H9 (cell line): ENCODE results near the gene TMEM87A. TPM values are rescaled to one million over a fixed set of nuclear protein-coding genes. Genes with fewer than 3 reads are reported as not detected.

Experiments used
- DNase-seq: peaks from one replicate; pipeline ENCODE4 v3.0.0-alpha.2; 2017
- H2AFZ ChIP-seq: one replicate; pipeline ENCODE4 v1.6.1; 2013; ENCODE audit warnings: mild to moderate bottlenecking, low read length, control low read depth, moderate library complexity
- H2AK5ac ChIP-seq: 2 replicates; pipeline ENCODE4 v1.6.1; 2013; ENCODE audit warnings: low read length, control low read depth, mixed read lengths; ENCODE audit not compliant: insufficient read length
- H2BK120ac ChIP-seq: one replicate; pipeline ENCODE4 v1.6.1; 2013; ENCODE audit warnings: low read depth, mild to moderate bottlenecking, low read length, control low read depth, inconsistent platforms; ENCODE audit not compliant: poor library complexity, severe bottlenecking
- H2BK12ac ChIP-seq: 2 replicates; pipeline ENCODE4 v1.6.1; 2013; ENCODE audit warnings: low read length, control low read depth, mixed read lengths, low read depth; ENCODE audit not compliant: insufficient read length
- H2BK15ac ChIP-seq: 2 replicates; pipeline ENCODE4 v1.6.1; 2013; ENCODE audit warnings: low read depth, low read length, control low read depth
- H2BK20ac ChIP-seq: one replicate; pipeline ENCODE4 v1.6.1; 2013; ENCODE audit warnings: low read depth, mild to moderate bottlenecking, low read length, control low read depth, inconsistent platforms; ENCODE audit not compliant: poor library complexity, severe bottlenecking
- H2BK5ac ChIP-seq: 2 replicates; pipeline ENCODE4 v1.6.1; 2013; ENCODE audit warnings: low read length, control low read depth, mixed read lengths; ENCODE audit not compliant: insufficient read length
- H3K14ac ChIP-seq: 2 replicates; pipeline ENCODE4 v1.6.1; 2013; ENCODE audit warnings: low read length, control low read depth; ENCODE audit not compliant: insufficient read depth
- H3K18ac ChIP-seq: 2 replicates; pipeline ENCODE4 v1.6.1; 2013; ENCODE audit warnings: low read depth, mild to moderate bottlenecking, mixed read lengths, low read length, control low read depth; ENCODE audit not compliant: insufficient read length
- H3K23ac ChIP-seq: 2 replicates; pipeline ENCODE4 v1.6.1; 2013; ENCODE audit warnings: low read length, control low read depth, mixed read lengths, low read depth; ENCODE audit not compliant: insufficient read length
- H3K23me2 ChIP-seq: 2 replicates; pipeline ENCODE4 v1.6.1; 2013; ENCODE audit warnings: low read depth, mild to moderate bottlenecking, mixed read lengths, low read length, control low read depth; ENCODE audit not compliant: insufficient read length, poor library complexity, severe bottlenecking
- H3K27ac ChIP-seq: 2 replicates; pipeline ENCODE4 v1.5.1; 2013; ENCODE audit warnings: low read length, control low read depth, mixed read lengths, low read depth; ENCODE audit not compliant: insufficient read length
- H3K27me3 ChIP-seq: 2 replicates; pipeline ENCODE4 v1.6.1; 2013; ENCODE audit warnings: low read length, control low read depth, inconsistent platforms; ENCODE audit not compliant: insufficient read depth
- H3K4ac ChIP-seq: 2 replicates; pipeline ENCODE4 v1.6.1; 2013; ENCODE audit warnings: low read depth, mild to moderate bottlenecking, control low read depth, inconsistent platforms, low read length, moderate library complexity
- H3K4me1 ChIP-seq: 2 replicates; pipeline ENCODE4 v1.6.1; 2013; ENCODE audit warnings: low read length, control low read depth, inconsistent platforms; ENCODE audit not compliant: insufficient read depth
- H3K4me2 ChIP-seq: 2 replicates; pipeline ENCODE4 v1.6.1; 2013; ENCODE audit warnings: low read length, control low read depth, mixed read lengths; ENCODE audit not compliant: insufficient read length, insufficient read depth
- H3K56ac ChIP-seq: 2 replicates; pipeline ENCODE4 v1.6.1; 2013; ENCODE audit warnings: low read depth, mild to moderate bottlenecking, mixed read lengths, low read length, control low read depth; ENCODE audit not compliant: insufficient read length
- H3K79me1 ChIP-seq: 2 replicates; pipeline ENCODE4 v1.6.1; 2013; ENCODE audit warnings: low read depth, mild to moderate bottlenecking, moderate library complexity, low read length, control low read depth, inconsistent platforms; ENCODE audit not compliant: insufficient read depth, poor library complexity, severe bottlenecking
- H3K79me2 ChIP-seq: 2 replicates; pipeline ENCODE4 v1.6.1; 2013; ENCODE audit warnings: low read length, control low read depth, inconsistent platforms; ENCODE audit not compliant: insufficient read depth
- H3K9ac ChIP-seq: 2 replicates; pipeline ENCODE4 v1.6.1; 2013; ENCODE audit warnings: low read length, control low read depth, mixed read lengths; ENCODE audit not compliant: insufficient read length; ENCODE audit errors: extremely low read depth
- H3K9me3 ChIP-seq: one replicate; pipeline ENCODE4 v1.6.1; 2013; ENCODE audit warnings: low read depth, low read length, inconsistent platforms; ENCODE audit not compliant: control insufficient read depth
- H3T11ph ChIP-seq: one replicate; pipeline ENCODE4 v1.6.1; 2013; ENCODE audit warnings: mild to moderate bottlenecking, low read length, control low read depth, inconsistent platforms
- H4K20me1 ChIP-seq: one replicate; pipeline ENCODE4 v1.6.1; 2013; ENCODE audit not compliant: control insufficient read depth, insufficient read length, insufficient read depth
- H4K5ac ChIP-seq: 2 replicates; pipeline ENCODE4 v1.6.1; 2013; ENCODE audit warnings: low read depth, mild to moderate bottlenecking, mixed read lengths, low read length, control low read depth; ENCODE audit not compliant: insufficient read length
- H4K8ac ChIP-seq: replicated peaks from 2 replicates; pipeline ENCODE4 v1.6.1; 2013; ENCODE audit warnings: low read length, control low read depth, mixed read lengths, low read depth; ENCODE audit not compliant: insufficient read length
- H4K91ac ChIP-seq: 2 replicates; pipeline ENCODE4 v1.6.1; 2013; ENCODE audit warnings: low read depth, mild to moderate bottlenecking, moderate library complexity, mixed read lengths, low read length, control low read depth; ENCODE audit not compliant: insufficient read length
- H3K27ac Mint-ChIP-seq, 3 experiments: 2 replicates in 2 of 3; 3 replicates in 1 of 3; pipeline ENCODE4 v1.8.0; 2020 to 2021; ENCODE audit warnings: mixed read lengths in 3 of 3, mild to moderate bottlenecking in 1 of 3, moderate library complexity in 1 of 3
- H3K27me3 Mint-ChIP-seq: 2 replicates; pipeline ENCODE4 v1.8.0; 2021; ENCODE audit warnings: low read depth, mild to moderate bottlenecking, moderate library complexity, mixed read lengths
- H3K36me3 Mint-ChIP-seq, 3 experiments: 2 replicates in 2 of 3; 3 replicates in 1 of 3; pipeline ENCODE4 v1.8.0; 2020 to 2021; ENCODE audit warnings: low read depth in 3 of 3, mixed read lengths in 3 of 3; ENCODE audit not compliant: insufficient read depth in 1 of 3
- H3K4me1 Mint-ChIP-seq, 2 experiments: 2 replicates each; pipeline ENCODE4 v1.8.0; 2020; ENCODE audit warnings: mixed read lengths in 2 of 2
- H3K4me3 Mint-ChIP-seq, 2 experiments: 2 replicates in 1 of 2; 3 replicates in 1 of 2; pipeline ENCODE4 v1.8.0; 2020 to 2021; ENCODE audit warnings: mild to moderate bottlenecking in 2 of 2, mixed read lengths in 2 of 2, moderate library complexity in 1 of 2
- H3K9me3 Mint-ChIP-seq, 2 experiments: 2 replicates in 1 of 2; 3 replicates in 1 of 2; pipeline ENCODE4 v1.8.0; 2020; ENCODE audit warnings: mild to moderate bottlenecking in 2 of 2, mixed read lengths in 2 of 2, moderate library complexity in 1 of 2
- WGBS: extraction: QIAGEN DNeasy Blood & Tissue Kit; methylation state at CpG from one replicate; pipeline ENCODE4 v1.1.7; 2013; ENCODE audit warnings: missing lambda C conversion rate, low lambda C conversion rate, mixed read lengths; ENCODE audit not compliant: insufficient read length; ENCODE audit errors: extremely low coverage; 5-methylcytosine and 5-hydroxymethylcytosine counted together
- total RNA-seq: library from RNA; stranded (reverse); gene quantifications from 2 replicates; pipeline ENCODE4 v1.2.1, GENCODE V29; 2021
- TF ChIP-seq, protein P1 (sequence below): fragments of 200-600 bp; sonication (generic); conservative IDR thresholded peaks from 3 replicates; pipeline ENCODE4 v1.8.0; 2021; ENCODE audit warnings: antibody characterized with exemption, mild to moderate bottlenecking

TMEM87A gene
- total RNA-seq, 1 experiment from 2014 or later = 46.7 TPM

GRCh38 chr15:42273900-42274701 lies 868 bp upstream of the TMEM87A start:
- Mint-ChIP-seq H3K9me3 (no peaks in the 10 kb centered on the region), H3K27me3 (no peaks in the 10 kb centered on the region), H3K4me1 (peaks cover 34% of the 10 kb centered on the region in 2 experiments), H3K27ac (peak overlapping the region; percentile 97 to 100 (median 100)), H3K4me3 (peak overlapping the region; percentile 99), H3K36me3 (peaks cover 0 to 15% (median 14%) of the 10 kb centered on the region in 3 experiments; a peak in 5 of 7 replicates)
- Histone ChIP-seq H3K4ac (peak overlapping the region; percentile 61), H2BK120ac (no peak overlapping the region), H4K91ac (no peak overlapping the region), H4K8ac (no peak overlapping the region), H2BK5ac (no peak overlapping the region), H3K4me2 (peak overlapping the region; percentile 90), H3K27me3 (no peaks in the 10 kb centered on the region), H3K4me1 (peaks cover 5% of the 10 kb centered on the region; the same call in 1 of the 2 replicates), H3K14ac (peak overlapping the region; percentile 42; the same call in 1 of the 2 replicates), H3K9me3 (no peaks in the 10 kb centered on the region), H3K23ac (no peak overlapping the region), H3K56ac (no peak overlapping the region), H3K79me1 (no peaks in the 10 kb centered on the region), H4K5ac (no peak overlapping the region), H3K79me2 (peaks cover 10% of the 10 kb centered on the region; the same call in 1 of the 2 replicates), H2BK20ac (no peak overlapping the region), H3K23me2 (peaks cover 9% of the 10 kb centered on the region), H2BK12ac (no peak overlapping the region), H3K18ac (peak overlapping the region; percentile 12), H2AK5ac (no peak overlapping the region), H3K9ac (peak overlapping the region; percentile 84), H3K27ac (peak overlapping the region; percentile 35), H2BK15ac (no peak overlapping the region; the same call in 1 of the 2 replicates), H4K20me1 (no peaks in the 10 kb centered on the region), H2AFZ (peak overlapping the region; percentile 44), H3T11ph (no peak overlapping the region)
- TF ChIP-seq, protein P1, sequence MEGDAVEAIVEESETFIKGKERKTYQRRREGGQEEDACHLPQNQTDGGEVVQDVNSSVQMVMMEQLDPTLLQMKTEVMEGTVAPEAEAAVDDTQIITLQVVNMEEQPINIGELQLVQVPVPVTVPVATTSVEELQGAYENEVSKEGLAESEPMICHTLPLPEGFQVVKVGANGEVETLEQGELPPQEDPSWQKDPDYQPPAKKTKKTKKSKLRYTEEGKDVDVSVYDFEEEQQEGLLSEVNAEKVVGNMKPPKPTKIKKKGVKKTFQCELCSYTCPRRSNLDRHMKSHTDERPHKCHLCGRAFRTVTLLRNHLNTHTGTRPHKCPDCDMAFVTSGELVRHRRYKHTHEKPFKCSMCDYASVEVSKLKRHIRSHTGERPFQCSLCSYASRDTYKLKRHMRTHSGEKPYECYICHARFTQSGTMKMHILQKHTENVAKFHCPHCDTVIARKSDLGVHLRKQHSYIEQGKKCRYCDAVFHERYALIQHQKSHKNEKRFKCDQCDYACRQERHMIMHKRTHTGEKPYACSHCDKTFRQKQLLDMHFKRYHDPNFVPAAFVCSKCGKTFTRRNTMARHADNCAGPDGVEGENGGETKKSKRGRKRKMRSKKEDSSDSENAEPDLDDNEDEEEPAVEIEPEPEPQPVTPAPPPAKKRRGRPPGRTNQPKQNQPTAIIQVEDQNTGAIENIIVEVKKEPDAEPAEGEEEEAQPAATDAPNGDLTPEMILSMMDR = no peak
- no CpG with 5 or more reads among the region's 27 CpGs for WGBS
- peak; percentile 34 for DNase-seq
